ENCODE data around the gene CPEB2. TPM values are rescaled to one million over a fixed set of nuclear protein-coding genes. Genes with fewer than 3 reads are reported as not detected.

The CPEB2 gene
- total and polyA plus RNA-seq, 2 of the 8 experiments (the other 6 are each of a cell fraction or from before 2014, with no cell fraction given), result 0.39 to 1.9 TPM

- Histone ChIP-seq H2BK20ac (ENCODE audit: low read length) (no peak overlapping the region), H4K91ac (replicated peaks; ENCODE audit: insufficient read length, low read length) (no peak overlapping the region), H3K27ac (ENCODE audit: low read depth, low read length) (no peak overlapping the region), H3K27me3 (replicated peaks in 1 of 4; ENCODE audit: control insufficient read depth in 3 of 4, extremely low read depth in 1 of 4, insufficient read depth in 3 of 4, low read length in 3 of 4) (no peaks in the 10 kb centered on the region), H3K4ac (replicated peaks; ENCODE audit: insufficient read length, low read depth, low read length) (no peak overlapping the region), H3K79me1 (ENCODE audit: low read depth, low read length) (no peaks in the 10 kb centered on the region), H3K14ac (ENCODE audit: insufficient read length) (no peak overlapping the region), H2BK120ac (replicated peaks; ENCODE audit: low read depth, low read length) (no peak overlapping the region), H4K20me1 (replicated peaks in 1 of 2; ENCODE audit: control insufficient read depth in 1 of 2, insufficient read depth in 2 of 2, low read length in 2 of 2) (no peaks in the 10 kb centered on the region), H2BK15ac (ENCODE audit: low read length) (no peak overlapping the region), H2AK5ac (ENCODE audit: low read depth, low read length) (no peak overlapping the region), H3K4me3 (ENCODE audit: extremely low read depth in 1 of 4, insufficient read depth in 2 of 4, low read depth in 3 of 4, low read length in 4 of 4) (no peak overlapping the region), H3K23ac (ENCODE audit: insufficient read length) (no peak overlapping the region), H3K18ac (ENCODE audit: extremely low read depth, low read length) (no peak overlapping the region), H4K8ac (ENCODE audit: extremely low read depth, insufficient read depth, low read length) (no peak overlapping the region), H2AFZ (ENCODE audit: low read length) (no peak overlapping the region), H3K79me2 (ENCODE audit: control insufficient read depth in 1 of 2, insufficient read depth in 2 of 2, low read length in 2 of 2) (no peaks in the 10 kb centered on the region), H3K4me2 (ENCODE audit: insufficient read depth in 1 of 2, low read depth in 2 of 2, low read length in 2 of 2) (no peak overlapping the region), H3K9me3 (ENCODE audit: insufficient read depth in 2 of 2, low read depth in 1 of 2, low read length in 1 of 2) (peaks cover 0 to 7% of the 10 kb centered on the region in 2 experiments; a peak in 1 of 4 replicates), H3K36me3 (ENCODE audit: control insufficient read depth in 2 of 4, insufficient read depth in 4 of 4, low read length in 3 of 4) (no peaks in the 10 kb centered on the region), H3K4me1 (replicated peaks in 1 of 4; ENCODE audit: control insufficient read depth in 3 of 4, insufficient read depth in 4 of 4, low read length in 3 of 4) (no peaks in the 10 kb centered on the region), H2BK12ac (ENCODE audit: low read depth, low read length) (no peak overlapping the region), H3K23me2 (ENCODE audit: low read depth, low read length) (no peaks in the 10 kb centered on the region), H4K5ac (ENCODE audit: insufficient read length, low read depth, low read length) (no peak overlapping the region), H2BK5ac (ENCODE audit: low read depth, low read length) (no peak overlapping the region), H3K9ac (replicated peaks in 1 of 4; ENCODE audit: extremely low read depth in 1 of 4, low read depth in 3 of 4, low read length in 3 of 4) (no peak overlapping the region), H3K56ac (replicated peaks; ENCODE audit: insufficient read length, low read depth, low read length) (no peak overlapping the region)
- POLR2A ChIA-PET (ENCODE audit: partially characterized antibody), result no interaction called here
- FAIRE-seq, result no peak
- no peak for DNase-seq (ENCODE audit: low read depth in 1 of 2, low spot score in 2 of 2)
- WGBS, 2 experiments (ENCODE audit: extremely low coverage in 1 of 2, insufficient coverage in 1 of 2, insufficient read length in 1 of 2, insufficient replicate concordance in 2 of 2, low coverage in 1 of 2, low lambda C conversion rate in 2 of 2, missing lambda C conversion rate in 1 of 2), result 74% methylated on average over 4 of the region's 4 CpGs; no CpG with 5 or more reads in 1 of the 2 experiments
- CTCF ChIA-PET (ENCODE audit: partially characterized antibody), result no interaction called here
- TF ChIP-seq SIN3A (conservative IDR thresholded peaks at IDR 0.05 in 1 of 2, IDR thresholded peaks at IDR 0.05 in 1 of 2; ENCODE audit: low read depth in 1 of 2, low read length in 2 of 2), result no peak
- TF ChIP-seq KDM1A (IDR thresholded peaks at IDR 0.05; ENCODE audit: borderline replicate concordance, low read length), result no peak
- TF ChIP-seq RBBP5 (IDR thresholded peaks at IDR 0.05; ENCODE audit: borderline replicate concordance, low read depth, low read length), result no peak
- TF ChIP-seq NANOG (IDR thresholded peaks at IDR 0.05; ENCODE audit: insufficient read depth, low read depth, low read length, poor library complexity, severe bottlenecking), result no peak
- TF ChIP-seq SIRT6 (IDR thresholded peaks at IDR 0.05; ENCODE audit: low read length), result no peak
- no peak for TF ChIP-seq TBP (IDR thresholded peaks at IDR 0.05; ENCODE audit: low read depth, low read length)
- TF ChIP-seq E2F6 (IDR thresholded peaks at IDR 0.05), result no peak
- TF ChIP-seq CTBP2 (IDR thresholded peaks at IDR 0.05; ENCODE audit: borderline replicate concordance, insufficient read depth, insufficient read length, low read length), result no peak
- no peak for TF ChIP-seq POLR2A (IDR thresholded peaks at IDR 0.05; ENCODE audit: control extremely low read depth in 1 of 2, low read depth in 2 of 2, low read length in 2 of 2)
- TF ChIP-seq ATF2 (IDR thresholded peaks at IDR 0.05; ENCODE audit: low read length), result no peak
- no peak for TF ChIP-seq POU5F1 (IDR thresholded peaks at IDR 0.05; ENCODE audit: low read depth, low read length)
- no peak for TF ChIP-seq CHD1 (IDR thresholded peaks at IDR 0.05; ENCODE audit: low read depth, low read length)
Observed at GRCh38 chr4:15118292-15118691, 116.0 kb downstream of the CPEB2 start.

Measured in H1 (cell line).